Adrenal gland (tissue), 5 donors: ENCODE data around the gene ACSM6.

Experiments
- POLR2A ChIP-seq, 2 donors: fragments of 450-650 bp; IDR thresholded peaks; one replicate each; pipeline ENCODE4 v1.6.1; 2017; ENCODE audit warnings: antibody characterized with exemption in 2 of 2, mild to moderate bottlenecking in 2 of 2, moderate library complexity in 1 of 2
- TF ChIP-seq, protein P1 (sequence below), 6 experiments: fragments of 450-650 bp in 4 of 6; fragments of 200-600 bp in 2 of 6; sonication (generic) in 1 of 6; IDR thresholded peaks; 1 replicate in 5 of 6; 2 replicates in 1 of 6; pipeline versions ENCODE4 v1.5.1 to v1.8.0; 2016 to 2021; ENCODE audit warnings: antibody characterized with exemption in 6 of 6, mild to moderate bottlenecking in 2 of 6, moderate library complexity in 1 of 6
- donor health status: DM: no; HTN: no; CAD: no.

DNA sequence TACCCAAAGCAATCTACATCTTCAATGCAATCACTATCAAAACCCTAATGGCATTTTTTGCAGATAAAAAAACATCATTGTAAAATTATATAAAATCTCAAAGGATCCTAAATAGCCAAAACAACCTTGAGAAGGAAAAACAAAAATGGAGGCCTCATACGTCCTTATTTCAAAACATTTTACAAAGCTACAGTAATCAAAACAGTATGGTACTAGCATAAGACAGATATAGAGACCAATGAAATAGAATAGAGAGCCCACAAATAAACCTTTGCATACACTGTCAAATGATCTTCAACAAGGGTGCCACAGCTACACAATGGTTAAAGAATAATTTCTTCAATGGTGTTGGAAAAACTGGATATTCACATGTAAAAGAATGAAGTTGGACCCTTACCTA lies 62.2 kb downstream of the ACSM6 start:
- TF ChIP-seq, protein P1, sequence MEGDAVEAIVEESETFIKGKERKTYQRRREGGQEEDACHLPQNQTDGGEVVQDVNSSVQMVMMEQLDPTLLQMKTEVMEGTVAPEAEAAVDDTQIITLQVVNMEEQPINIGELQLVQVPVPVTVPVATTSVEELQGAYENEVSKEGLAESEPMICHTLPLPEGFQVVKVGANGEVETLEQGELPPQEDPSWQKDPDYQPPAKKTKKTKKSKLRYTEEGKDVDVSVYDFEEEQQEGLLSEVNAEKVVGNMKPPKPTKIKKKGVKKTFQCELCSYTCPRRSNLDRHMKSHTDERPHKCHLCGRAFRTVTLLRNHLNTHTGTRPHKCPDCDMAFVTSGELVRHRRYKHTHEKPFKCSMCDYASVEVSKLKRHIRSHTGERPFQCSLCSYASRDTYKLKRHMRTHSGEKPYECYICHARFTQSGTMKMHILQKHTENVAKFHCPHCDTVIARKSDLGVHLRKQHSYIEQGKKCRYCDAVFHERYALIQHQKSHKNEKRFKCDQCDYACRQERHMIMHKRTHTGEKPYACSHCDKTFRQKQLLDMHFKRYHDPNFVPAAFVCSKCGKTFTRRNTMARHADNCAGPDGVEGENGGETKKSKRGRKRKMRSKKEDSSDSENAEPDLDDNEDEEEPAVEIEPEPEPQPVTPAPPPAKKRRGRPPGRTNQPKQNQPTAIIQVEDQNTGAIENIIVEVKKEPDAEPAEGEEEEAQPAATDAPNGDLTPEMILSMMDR (IDR thresholded peaks at IDR 0.05), result no peak
- no peak for TF ChIP-seq POLR2A (IDR thresholded peaks at IDR 0.05)
